HL-60 (cell line): ENCODE results near the gene SEPSECS.

Experiments used
- DNase-seq, 2 experiments: peaks; one replicate each; pipeline ENCODE4 v3.0.0-alpha.2; 2010 to 2020; ENCODE audit warnings: low read depth in 1 of 2, low spot score in 1 of 2
- H3K27ac ChIP-seq: fragments of 250-450 bp; sonication (Bioruptor Pico); replicated peaks from 2 replicates; pipeline ENCODE4 v1.5.1; 2020; ENCODE audit warnings: mild to moderate bottlenecking, moderate library complexity
- H3K27me3 ChIP-seq: fragments of 250-450 bp; sonication (Bioruptor Pico); 2 replicates; pipeline ENCODE4 v1.5.1; 2021; ENCODE audit warnings: mild to moderate bottlenecking, moderate library complexity; ENCODE audit not compliant: insufficient read depth, poor library complexity, severe bottlenecking
- H3K4me3 ChIP-seq: replicated peaks from 2 replicates; pipeline ENCODE4 v1.5.1; 2011; ENCODE audit warnings: mild to moderate bottlenecking, control low read depth, low read length; ENCODE audit not compliant: insufficient read depth
- CTCF ChIP-seq: IDR thresholded peaks from one replicate; pipeline ENCODE4 v1.5.1; 2011; ENCODE audit warnings: low read length, control low read depth, inconsistent platforms; ENCODE audit not compliant: insufficient read depth
- GABPA ChIP-seq: IDR thresholded peaks from 2 replicates; pipeline ENCODE4 v1.6.1; 2012; ENCODE audit warnings: low read depth
- POLR2AphosphoS5 ChIP-seq: IDR thresholded peaks from 2 replicates; pipeline ENCODE4 v1.6.1; 2012; ENCODE audit warnings: low read depth
- REST ChIP-seq: IDR thresholded peaks from 2 replicates; pipeline ENCODE4 v1.6.1; 2012; ENCODE audit warnings: low read depth; ENCODE audit not compliant: insufficient replicate concordance
- SPI1 ChIP-seq: IDR thresholded peaks from 2 replicates; pipeline ENCODE4 v1.6.1; 2012; ENCODE audit warnings: low read depth, mild to moderate bottlenecking, borderline replicate concordance

The SEPSECS gene

GRCh38 chr4:25112366-25112994 is 47.8 kb downstream of the SEPSECS start:
- no peak overlapping the region for H3K27ac ChIP-seq
- H3K4me3 ChIP-seq, result no peak overlapping the region
- H3K27me3 ChIP-seq, result no peaks in the 10 kb centered on the region
- DNase-seq, result no peak
- TF ChIP-seq POLR2AphosphoS5 (no peak), CTCF (no peak), REST (no peak), GABPA (no peak), SPI1 (no peak)

GRCh38 chr4:25111648-25112196 is 48.5 kb downstream of the SEPSECS start:
- Histone ChIP-seq H3K27ac (no peak overlapping the region), H3K4me3 (no peak overlapping the region), H3K27me3 (no peaks in the 10 kb centered on the region)
- DNase-seq, result no peak
- TF ChIP-seq CTCF, result no peak
- no peak for TF ChIP-seq GABPA
- no peak for TF ChIP-seq SPI1
- TF ChIP-seq POLR2AphosphoS5, result no peak
- no peak for TF ChIP-seq REST

GRCh38 chr4:25110527-25111329 is 49.5 kb downstream of the SEPSECS start:
- no peak for DNase-seq
- H3K27ac ChIP-seq, result no peak overlapping the region
- TF ChIP-seq GABPA, result no peak
- no peak for TF ChIP-seq POLR2AphosphoS5
- TF ChIP-seq CTCF, result no peak
- TF ChIP-seq SPI1, result no peak
- no peak for TF ChIP-seq REST
- no peaks in the 10 kb centered on the region for H3K27me3 ChIP-seq
- no peak overlapping the region for H3K4me3 ChIP-seq
